Liver (tissue), 9 donors: Measurements from ENCODE around the gene SYNPO2. TPM values are rescaled to one million over a fixed set of nuclear protein-coding genes. Genes with fewer than 3 reads are reported as not detected.

Source experiments
- DNase-seq: peaks from one replicate; pipeline ENCODE4 v3.0.0-alpha.2; 2017; ENCODE audit warnings: low spot score
- H3K27ac ChIP-seq, 2 donors: one replicate each; pipeline ENCODE4 v1.7.0; 2013; ENCODE audit warnings: inconsistent platforms in 2 of 2, low read length in 2 of 2, control low read depth in 1 of 2, low read depth in 1 of 2, mild to moderate bottlenecking in 1 of 2
- H3K27me3 ChIP-seq, 4 donors: one replicate each; pipeline versions ENCODE4 v1.6.1 to v1.7.0; 2013; ENCODE audit warnings: low read length in 3 of 4, inconsistent platforms in 1 of 4, mild to moderate bottlenecking in 1 of 4, moderate library complexity in 1 of 4; ENCODE audit not compliant: control insufficient read depth in 4 of 4, insufficient read depth in 4 of 4
- H3K36me3 ChIP-seq, 4 donors: one replicate each; pipeline versions ENCODE4 v1.6.1 to v1.7.0; 2013; ENCODE audit warnings: low read length in 3 of 4, mild to moderate bottlenecking in 3 of 4, low read depth in 1 of 4, moderate library complexity in 1 of 4; ENCODE audit not compliant: control insufficient read depth in 4 of 4, insufficient read depth in 3 of 4
- H3K4me1 ChIP-seq, 4 donors: one replicate each; pipeline versions ENCODE4 v1.6.1 to v1.7.0; 2013; ENCODE audit warnings: low read length in 3 of 4, mild to moderate bottlenecking in 3 of 4, moderate library complexity in 1 of 4; ENCODE audit not compliant: control insufficient read depth in 4 of 4, insufficient read depth in 4 of 4
- H3K4me3 ChIP-seq, 3 donors: one replicate each; pipeline versions ENCODE4 v1.6.1 to v1.7.0; 2013; ENCODE audit warnings: low read length in 3 of 3, control low read depth in 1 of 3, low read depth in 1 of 3, mild to moderate bottlenecking in 1 of 3
- H3K9ac ChIP-seq, 2 donors: one replicate each; pipeline ENCODE4 v1.7.0; 2013; ENCODE audit warnings: low read length in 2 of 2, mild to moderate bottlenecking in 2 of 2, moderate library complexity in 2 of 2, control low read depth in 1 of 2, low read depth in 1 of 2
- H3K9me3 ChIP-seq, 4 donors: one replicate each; pipeline versions ENCODE4 v1.6.1 to v1.7.0; 2013; ENCODE audit warnings: low read length in 3 of 4; ENCODE audit not compliant: control insufficient read depth in 4 of 4
- EGR1 ChIP-seq, 2 donors: IDR thresholded peaks; 2 replicates each; pipeline ENCODE4 v1.6.1; 2016 to 2018; ENCODE audit warnings: antibody characterized with exemption in 2 of 2, low read depth in 2 of 2
- FOXA1 ChIP-seq: IDR thresholded peaks from 2 replicates; pipeline ENCODE4 v1.6.1; 2016; ENCODE audit warnings: antibody characterized with exemption
- GABPA ChIP-seq, 2 donors: IDR thresholded peaks in 1 of 2; conservative IDR thresholded peaks in 1 of 2; 2 replicates each; pipeline ENCODE4 v1.6.1; 2016; ENCODE audit warnings: antibody characterized with exemption in 2 of 2, mild to moderate bottlenecking in 1 of 2, moderate library complexity in 1 of 2
- HNF4G ChIP-seq: IDR thresholded peaks from 2 replicates; pipeline ENCODE4 v1.6.1; 2016; ENCODE audit warnings: antibody characterized with exemption
- JUND ChIP-seq, 2 donors: IDR thresholded peaks; 2 replicates each; pipeline ENCODE4 v1.6.1; 2016; ENCODE audit warnings: antibody characterized with exemption in 2 of 2
- MAX ChIP-seq: IDR thresholded peaks from 2 replicates; pipeline ENCODE4 v1.6.1; 2016; ENCODE audit warnings: antibody characterized with exemption
- NR2F2 ChIP-seq: IDR thresholded peaks from 2 replicates; pipeline ENCODE4 v1.6.1; 2016; ENCODE audit warnings: antibody characterized with exemption
- REST ChIP-seq: IDR thresholded peaks from 2 replicates; pipeline ENCODE4 v1.6.1; 2016; ENCODE audit warnings: antibody characterized with exemption, mild to moderate bottlenecking
- RXRA ChIP-seq, 2 donors: IDR thresholded peaks; 2 replicates each; pipeline ENCODE4 v1.6.1; 2017 to 2018; ENCODE audit warnings: antibody characterized with exemption in 2 of 2, mild to moderate bottlenecking in 1 of 2
- SP1 ChIP-seq: IDR thresholded peaks from 2 replicates; pipeline ENCODE4 v1.6.1; 2018; ENCODE audit warnings: antibody characterized with exemption, mild to moderate bottlenecking
- TAF1 ChIP-seq: conservative IDR thresholded peaks from 2 replicates; pipeline ENCODE4 v1.6.1; 2016; ENCODE audit warnings: antibody characterized with exemption, mild to moderate bottlenecking
- YY1 ChIP-seq: IDR thresholded peaks from 2 replicates; pipeline ENCODE4 v1.6.1; 2016; ENCODE audit warnings: antibody characterized with exemption, mild to moderate bottlenecking
- ZBTB33 ChIP-seq: IDR thresholded peaks from 2 replicates; pipeline ENCODE4 v1.6.1; 2016; ENCODE audit warnings: antibody characterized with exemption
- WGBS: extraction: QIAGEN DNeasy Blood & Tissue Kit; methylation state at CpG from one replicate; pipeline ENCODE4 v1.1.7; 2013; 5-methylcytosine and 5-hydroxymethylcytosine counted together
- polyA plus RNA-seq, 2 donors: library from polyadenylated mRNA; stranded (reverse) in 1 of 2; unstranded in 1 of 2; fragments of 200-250 nt in 1 of 2; fragments of >200 nt in 1 of 2; fragmentation: Nextera tagmentation in 1 of 2; extraction: Ambion mirVana in 1 of 2; gene quantifications; one replicate each; pipeline versions ENCODE4 v1.2.1 to v1.2.3, GENCODE V29; 2013 to 2015
- total RNA-seq, 2 donors: library from RNA; depleted of rRNA; stranded (reverse); fragments of >200 nt; gene quantifications; one replicate each; pipeline ENCODE4 v1.2.3, GENCODE V29; 2014
- TF ChIP-seq, protein P1 (sequence below): fragments of 150-350 bp; IDR thresholded peaks from 2 replicates; pipeline ENCODE4 v1.5.1; 2017; ENCODE audit warnings: improper control_type of control experiment, low read depth, low read length; ENCODE audit not compliant: missing input control
- donor health status: healthy.
- donor health status: healthy.
- donor health status: healthy.
- donor health status: healthy.
- donor health status: healthy.

SYNPO2 gene
- total and polyA plus RNA-seq, 4 donors: 2.4 to 10.9 (median 3.4) TPM

DNA sequence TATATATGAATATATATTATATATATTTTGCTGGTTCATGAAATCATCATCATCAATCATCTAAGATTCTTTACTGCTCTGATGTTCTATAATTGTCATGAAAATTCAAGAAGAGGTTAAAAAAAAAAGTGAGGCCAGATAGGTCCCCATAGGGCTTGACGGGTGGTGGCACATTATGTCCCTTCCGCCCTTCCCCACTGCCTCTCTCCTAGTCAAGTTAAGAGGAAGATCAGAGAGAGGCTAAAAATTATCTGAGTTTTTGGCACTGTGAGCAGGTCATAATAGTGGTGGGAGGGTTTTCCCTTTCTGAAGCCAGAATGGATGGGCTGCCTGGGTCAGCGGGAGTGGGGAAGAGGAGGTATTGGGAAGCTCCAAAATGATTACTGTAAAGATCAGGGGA lies 5.4 kb downstream of the SYNPO2 start:
- no peaks in the 10 kb centered on the region for H3K36me3 ChIP-seq
- no peak for DNase-seq
- H3K27ac ChIP-seq: no peak overlapping the region
- TF ChIP-seq GABPA (IDR thresholded peaks at IDR 0.05 in 1 of 2, conservative IDR thresholded peaks at IDR 0.05 in 1 of 2): no peak
- no peak for TF ChIP-seq ZBTB33
- no peak for TF ChIP-seq TAF1
- no peak for TF ChIP-seq FOXA1
- TF ChIP-seq MAX: no peak
- TF ChIP-seq HNF4G: no peak
- TF ChIP-seq REST: no peak
- TF ChIP-seq, protein P1, sequence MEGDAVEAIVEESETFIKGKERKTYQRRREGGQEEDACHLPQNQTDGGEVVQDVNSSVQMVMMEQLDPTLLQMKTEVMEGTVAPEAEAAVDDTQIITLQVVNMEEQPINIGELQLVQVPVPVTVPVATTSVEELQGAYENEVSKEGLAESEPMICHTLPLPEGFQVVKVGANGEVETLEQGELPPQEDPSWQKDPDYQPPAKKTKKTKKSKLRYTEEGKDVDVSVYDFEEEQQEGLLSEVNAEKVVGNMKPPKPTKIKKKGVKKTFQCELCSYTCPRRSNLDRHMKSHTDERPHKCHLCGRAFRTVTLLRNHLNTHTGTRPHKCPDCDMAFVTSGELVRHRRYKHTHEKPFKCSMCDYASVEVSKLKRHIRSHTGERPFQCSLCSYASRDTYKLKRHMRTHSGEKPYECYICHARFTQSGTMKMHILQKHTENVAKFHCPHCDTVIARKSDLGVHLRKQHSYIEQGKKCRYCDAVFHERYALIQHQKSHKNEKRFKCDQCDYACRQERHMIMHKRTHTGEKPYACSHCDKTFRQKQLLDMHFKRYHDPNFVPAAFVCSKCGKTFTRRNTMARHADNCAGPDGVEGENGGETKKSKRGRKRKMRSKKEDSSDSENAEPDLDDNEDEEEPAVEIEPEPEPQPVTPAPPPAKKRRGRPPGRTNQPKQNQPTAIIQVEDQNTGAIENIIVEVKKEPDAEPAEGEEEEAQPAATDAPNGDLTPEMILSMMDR: no peak
- TF ChIP-seq EGR1 (IDR thresholded peaks at IDR 0.05; ENCODE audit: low read depth in 2 of 2): no peak
- H3K27me3 ChIP-seq: peaks cover 0 to 3% (median 0%) of the 10 kb centered on the region in 4 donors
- H3K4me3 ChIP-seq: no peak overlapping the region
- WGBS: 89% methylated on average over 3 of the region's 3 CpGs
- no peak overlapping the region for H3K9ac ChIP-seq
- H3K9me3 ChIP-seq: no peaks in the 10 kb centered on the region
- H3K4me1 ChIP-seq: peaks cover 0 to 3% (median 1%) of the 10 kb centered on the region in 4 donors

- no peak for DNase-seq
- Histone ChIP-seq H3K4me1 (no peaks in the 10 kb centered on the region), H3K36me3 (no peaks in the 10 kb centered on the region), H3K27me3 (no peaks in the 10 kb centered on the region), H3K4me3 (no peak overlapping the region), H3K9ac (no peak overlapping the region), H3K9me3 (no peaks in the 10 kb centered on the region), H3K27ac (no peak overlapping the region)
- WGBS: 88% methylated on average over 2 of the region's 2 CpGs
- no peak for TF ChIP-seq JUND (IDR thresholded peaks at IDR 0.05)
- no peak for TF ChIP-seq RXRA (IDR thresholded peaks at IDR 0.05)
- TF ChIP-seq TAF1: no peak
- TF ChIP-seq NR2F2: no peak
- TF ChIP-seq FOXA1: no peak
- no peak for TF ChIP-seq YY1
- TF ChIP-seq REST: no peak
- no peak for TF ChIP-seq HNF4G
- no peak for TF ChIP-seq SP1
- TF ChIP-seq EGR1 (IDR thresholded peaks at IDR 0.05; ENCODE audit: low read depth in 2 of 2): no peak
Observed at GRCh38 chr4:118898221-118898620, 9.6 kb downstream of the SYNPO2 start.
